ACC112 (cell line): ENCODE measurements around the gene ITGAL.

Experiments
- H2AFZ ChIP-seq: fragments of 200-600 bp; sonication (generic); one replicate; pipeline ENCODE4 v1.6.0; 2017; ENCODE audit warnings: antibody characterized with exemption, low read length; ENCODE audit not compliant: unreplicated experiment
- H3K27ac ChIP-seq: fragments of 200-600 bp; sonication (generic); 2 replicates; pipeline ENCODE4 v1.5.1; 2014; ENCODE audit warnings: low read depth, mild to moderate bottlenecking, antibody characterized with exemption, low read length, moderate library complexity
- H3K27me3 ChIP-seq: fragments of 200-600 bp; sonication (generic); 2 replicates; pipeline ENCODE4 v1.6.1; 2014; ENCODE audit warnings: mild to moderate bottlenecking, antibody characterized with exemption, low read length, moderate library complexity, mixed read lengths; ENCODE audit not compliant: insufficient read depth
- H3K36me3 ChIP-seq: fragments of 200-600 bp; sonication (generic); 2 replicates; pipeline ENCODE4 v1.6.1; 2016; ENCODE audit warnings: mild to moderate bottlenecking, antibody characterized with exemption, low read length, moderate library complexity, mixed read lengths; ENCODE audit not compliant: insufficient read depth
- H3K4me1 ChIP-seq: fragments of 200-600 bp; sonication (generic); one replicate; pipeline ENCODE4 v1.6.1; 2016; ENCODE audit warnings: low read length, mixed read lengths; ENCODE audit not compliant: insufficient read depth, unreplicated experiment, control insufficient read depth
- H3K4me3 ChIP-seq: fragments of 200-600 bp; sonication (generic); 2 replicates; pipeline ENCODE4 v1.5.1; 2014; ENCODE audit warnings: mild to moderate bottlenecking, low read depth, low read length
- H3K79me2 ChIP-seq: fragments of 200-600 bp; sonication (generic); one replicate; pipeline ENCODE4 v1.6.0; 2016; ENCODE audit warnings: low read length; ENCODE audit not compliant: control insufficient read depth, unreplicated experiment, insufficient read depth

Gene ITGAL

GRCh38 chr16:30526823-30527634 lies 54.5 kb downstream of the ITGAL start:
- H3K79me2 ChIP-seq = no peaks in the 10 kb centered on the region
- H3K4me1 ChIP-seq = peaks cover 6% of the 10 kb centered on the region
- peak overlapping the region; percentile 90 for H3K27ac ChIP-seq
- H3K27me3 ChIP-seq = no peaks in the 10 kb centered on the region
- no peaks in the 10 kb centered on the region for H3K36me3 ChIP-seq
- peak overlapping the region; percentile 97 for H3K4me3 ChIP-seq
- peak overlapping the region; percentile 91 for H2AFZ ChIP-seq

GRCh38 chr16:30527635-30528178 lies 55.2 kb downstream of the ITGAL start:
- H3K27ac ChIP-seq = peak overlapping the region; percentile 21; the same call in 1 of the 2 replicates
- H3K36me3 ChIP-seq = no peaks in the 10 kb centered on the region
- no peaks in the 10 kb centered on the region for H3K79me2 ChIP-seq
- no peaks in the 10 kb centered on the region for H3K27me3 ChIP-seq
- H3K4me3 ChIP-seq = peak overlapping the region; percentile 97
- peaks cover 6% of the 10 kb centered on the region for H3K4me1 ChIP-seq
- H2AFZ ChIP-seq = peak overlapping the region; percentile 23

- H3K27me3 ChIP-seq = no peaks in the 10 kb centered on the region
- peaks cover 3% of the 10 kb centered on the region for H3K79me2 ChIP-seq
- H3K27ac ChIP-seq = no peak overlapping the region
- H3K4me1 ChIP-seq = peaks cover 11% of the 10 kb centered on the region
- H3K36me3 ChIP-seq = no peaks in the 10 kb centered on the region
- no peak overlapping the region for H2AFZ ChIP-seq
- no peak overlapping the region for H3K4me3 ChIP-seq
These were observed 56.4 kb downstream of the ITGAL start for GRCh38 chr16:30528799-30529457.

GRCh38 chr16:30530163-30531037 lies 57.9 kb downstream of the ITGAL start:
- H3K4me3 ChIP-seq = no peak overlapping the region
- H2AFZ ChIP-seq = no peak overlapping the region
- H3K27ac ChIP-seq = no peak overlapping the region
- H3K36me3 ChIP-seq = no peaks in the 10 kb centered on the region
- no peaks in the 10 kb centered on the region for H3K27me3 ChIP-seq
- peaks cover 11% of the 10 kb centered on the region for H3K4me1 ChIP-seq
- H3K79me2 ChIP-seq = peaks cover 12% of the 10 kb centered on the region

- peaks cover 10% of the 10 kb centered on the region for H3K4me1 ChIP-seq
- H3K36me3 ChIP-seq = no peaks in the 10 kb centered on the region
- H3K79me2 ChIP-seq = peaks cover 16% of the 10 kb centered on the region
- no peak overlapping the region for H3K4me3 ChIP-seq
- no peak overlapping the region for H3K27ac ChIP-seq
- H2AFZ ChIP-seq = no peak overlapping the region
- no peaks in the 10 kb centered on the region for H3K27me3 ChIP-seq
These were observed 60.0 kb downstream of the ITGAL start for GRCh38 chr16:30532285-30533145.

GRCh38 chr16:30533146-30533522 lies 60.6 kb downstream of the ITGAL start:
- Histone ChIP-seq H3K4me3 (peak overlapping the region; percentile 10; the same call in 1 of the 2 replicates), H2AFZ (no peak overlapping the region), H3K27me3 (no peaks in the 10 kb centered on the region), H3K27ac (no peak overlapping the region), H3K36me3 (no peaks in the 10 kb centered on the region), H3K4me1 (peaks cover 5% of the 10 kb centered on the region), H3K79me2 (peaks cover 16% of the 10 kb centered on the region)

GRCh38 chr16:30533748-30534367 lies 61.3 kb downstream of the ITGAL start:
- H3K27ac ChIP-seq = peak overlapping the region; percentile 63
- H3K4me3 ChIP-seq = peak overlapping the region; percentile 88
- H3K79me2 ChIP-seq = peaks cover 16% of the 10 kb centered on the region
- peaks cover 5% of the 10 kb centered on the region for H3K4me1 ChIP-seq
- no peaks in the 10 kb centered on the region for H3K36me3 ChIP-seq
- no peaks in the 10 kb centered on the region for H3K27me3 ChIP-seq
- H2AFZ ChIP-seq = peak overlapping the region; percentile 87

GRCh38 chr16:30534368-30535105 lies 62.0 kb downstream of the ITGAL start, which contains the start of gene ZNF747:
Gene ZNF747 (minus strand): TSS chr16:30534858. CDS start chr16:30534679, 179 bp downstream.
- Histone ChIP-seq H3K27ac (peak within 1 kb of the TSS; percentile 63), H3K4me1 (peaks cover 5% of the 10 kb centered on the region), H3K27me3 (no peaks in the 10 kb centered on the region), H3K36me3 (no peaks in the 10 kb centered on the region), H3K4me3 (peak within 1 kb of the TSS; percentile 88), H3K79me2 (peaks cover 16% of the 10 kb centered on the region), H2AFZ (peak within 1 kb of the TSS; percentile 87)
